GM13976 (cell line): Measurements from ENCODE around the gene YIPF3.

Source experiments
- DNase-seq: peaks from one replicate; pipeline ENCODE4 v3.0.0; 2012; ENCODE audit warnings: low spot score
- in situ Hi-C: fragments of 300-500 bp; cut with MboI; formaldehyde crosslinking; loops from one replicate; pipeline ENCODE4 v1.12.0; 2022; ENCODE audit warnings: low sequenced_read_pairs, mixed read lengths, inconsistent platforms; ENCODE audit not compliant: unreplicated experiment
- TF ChIP-seq, protein P1 (sequence below): IDR thresholded peaks from 2 replicates; pipeline ENCODE4 v1.5.1; 2012; ENCODE audit warnings: borderline replicate concordance, mild to moderate bottlenecking; ENCODE audit not compliant: insufficient read depth; ENCODE audit errors: extremely low read depth, missing control alignments, control extremely low read depth

Gene YIPF3

DNA sequence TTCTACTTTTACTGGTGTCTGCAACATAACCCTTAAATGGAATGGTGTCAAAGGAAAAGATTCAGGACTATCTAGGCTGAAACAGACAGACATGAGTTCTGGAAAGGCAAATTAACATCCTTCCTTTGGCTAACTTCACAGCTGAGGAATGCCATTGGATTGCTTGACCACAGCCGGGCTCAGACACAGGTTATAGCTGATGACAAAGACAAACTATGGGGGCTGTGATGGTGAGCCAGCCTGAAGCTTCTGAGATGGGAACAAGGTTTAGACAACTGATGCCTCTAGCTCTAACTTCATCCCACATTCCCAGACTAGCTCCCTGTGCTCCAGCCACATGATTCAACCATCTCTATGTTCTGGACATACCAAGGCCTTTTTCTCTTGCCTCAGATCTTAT is 15.5 kb upstream of the YIPF3 start:
- TF ChIP-seq, protein P1, sequence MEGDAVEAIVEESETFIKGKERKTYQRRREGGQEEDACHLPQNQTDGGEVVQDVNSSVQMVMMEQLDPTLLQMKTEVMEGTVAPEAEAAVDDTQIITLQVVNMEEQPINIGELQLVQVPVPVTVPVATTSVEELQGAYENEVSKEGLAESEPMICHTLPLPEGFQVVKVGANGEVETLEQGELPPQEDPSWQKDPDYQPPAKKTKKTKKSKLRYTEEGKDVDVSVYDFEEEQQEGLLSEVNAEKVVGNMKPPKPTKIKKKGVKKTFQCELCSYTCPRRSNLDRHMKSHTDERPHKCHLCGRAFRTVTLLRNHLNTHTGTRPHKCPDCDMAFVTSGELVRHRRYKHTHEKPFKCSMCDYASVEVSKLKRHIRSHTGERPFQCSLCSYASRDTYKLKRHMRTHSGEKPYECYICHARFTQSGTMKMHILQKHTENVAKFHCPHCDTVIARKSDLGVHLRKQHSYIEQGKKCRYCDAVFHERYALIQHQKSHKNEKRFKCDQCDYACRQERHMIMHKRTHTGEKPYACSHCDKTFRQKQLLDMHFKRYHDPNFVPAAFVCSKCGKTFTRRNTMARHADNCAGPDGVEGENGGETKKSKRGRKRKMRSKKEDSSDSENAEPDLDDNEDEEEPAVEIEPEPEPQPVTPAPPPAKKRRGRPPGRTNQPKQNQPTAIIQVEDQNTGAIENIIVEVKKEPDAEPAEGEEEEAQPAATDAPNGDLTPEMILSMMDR, result no peak
- no peak for DNase-seq
- in situ Hi-C loops, result no loop called here

DNA sequence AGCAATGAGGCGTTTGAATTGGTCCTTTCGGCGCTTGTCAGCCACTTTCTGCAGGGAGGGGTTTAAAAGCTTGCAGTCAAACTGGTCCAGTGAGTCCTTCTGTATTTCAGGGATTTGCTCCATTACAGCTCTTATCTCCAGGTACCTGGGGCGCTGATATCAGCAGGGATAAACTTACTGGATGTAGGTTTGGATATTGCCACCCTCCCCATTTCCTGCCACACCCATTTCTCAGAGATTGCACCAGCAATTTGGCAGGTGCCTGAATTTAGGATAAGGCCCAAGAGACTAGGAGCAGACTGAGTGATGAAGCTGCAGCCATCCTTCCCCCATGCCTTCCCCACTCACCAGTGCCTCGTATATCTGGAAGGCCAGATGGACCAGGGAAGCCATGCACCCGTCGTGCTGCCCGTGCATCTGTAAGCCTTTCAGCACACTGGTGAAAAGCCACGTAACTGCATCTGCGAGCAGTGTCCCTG is 7.8 kb upstream of the YIPF3 start:
- in situ Hi-C loops, result no loop called here
- no peak for DNase-seq
- TF ChIP-seq, protein P1, result no peak

DNA sequence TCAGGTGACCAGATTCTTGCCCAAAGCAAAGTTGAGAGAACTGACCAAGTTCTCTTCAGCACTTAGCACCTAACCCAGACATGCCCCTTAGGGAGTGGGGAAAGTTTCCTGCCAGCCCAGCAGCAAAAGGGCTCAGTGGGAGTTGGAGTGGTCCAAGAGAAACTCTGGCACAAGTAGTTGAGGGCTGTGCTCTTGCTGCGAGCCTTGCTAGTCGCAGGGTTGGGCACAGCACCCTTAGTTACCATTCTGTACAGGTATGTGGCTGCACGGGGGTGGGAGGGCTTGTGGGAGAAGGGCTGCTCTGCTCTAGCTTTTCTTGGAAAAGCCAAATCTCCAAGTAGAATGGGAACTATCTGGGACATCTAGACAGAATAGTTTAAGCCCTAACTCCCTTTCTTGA is 6.6 kb upstream of the YIPF3 start:
- TF ChIP-seq, protein P1, result no peak
- no peak for DNase-seq
- in situ Hi-C loops, result no loop called here

DNA sequence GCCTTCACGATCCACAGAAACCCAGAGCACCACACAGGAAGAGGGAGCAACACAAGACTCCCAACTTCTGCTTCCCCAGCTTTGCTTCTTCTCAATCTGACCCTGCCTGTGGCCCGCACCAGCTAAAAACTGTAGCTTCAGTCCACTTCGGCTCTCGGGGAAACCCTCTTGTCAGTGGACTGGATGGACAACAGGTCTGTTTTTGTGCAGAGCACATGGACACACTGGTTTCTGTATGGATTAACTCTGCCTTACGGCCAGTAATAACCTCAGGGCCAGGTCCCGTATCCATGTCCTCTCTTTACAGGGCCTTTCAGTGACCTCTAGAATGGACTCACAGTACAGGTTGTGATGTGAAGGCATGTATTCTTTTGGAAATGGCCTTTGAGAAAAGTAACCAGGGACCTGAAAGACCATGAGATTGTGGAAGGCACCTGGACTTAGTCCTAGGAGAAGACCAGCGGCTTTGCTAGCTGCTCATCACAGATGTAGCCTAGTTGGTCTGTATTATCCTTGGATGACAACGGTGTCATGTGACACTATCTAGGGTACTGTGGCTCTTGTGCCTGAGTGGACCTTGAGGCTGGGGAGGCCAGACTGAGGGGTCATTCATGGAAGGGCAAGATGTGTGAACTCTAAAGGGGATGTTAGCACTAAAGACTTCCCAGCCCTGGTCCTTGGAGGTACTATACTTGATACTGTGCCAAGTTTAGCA is 6.0 kb upstream of the YIPF3 start:
- in situ Hi-C loops, result no loop called here
- no peak for DNase-seq
- TF ChIP-seq, protein P1, result no peak

DNA sequence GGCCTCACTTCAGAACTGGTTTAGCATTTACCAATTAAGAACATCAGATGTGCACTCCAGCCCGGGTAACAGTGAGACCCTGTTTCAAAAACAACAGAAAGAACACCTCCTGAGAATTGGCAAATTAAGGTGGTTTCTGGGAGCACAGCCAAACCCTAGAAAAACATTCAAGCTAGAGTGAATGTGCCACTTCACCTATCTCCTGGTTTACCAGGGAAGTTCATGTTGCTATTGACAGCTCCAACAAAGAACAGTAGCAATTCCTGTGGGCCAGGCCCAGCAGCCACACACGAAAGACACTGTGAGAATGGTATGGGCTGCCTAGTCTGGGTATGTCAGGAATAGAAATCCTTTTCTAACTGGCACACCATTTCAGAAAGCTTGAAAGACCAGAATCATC is 5.1 kb upstream of the YIPF3 start:
- TF ChIP-seq, protein P1, result no peak
- DNase-seq, result no peak
- in situ Hi-C loops, result no loop called here

DNA sequence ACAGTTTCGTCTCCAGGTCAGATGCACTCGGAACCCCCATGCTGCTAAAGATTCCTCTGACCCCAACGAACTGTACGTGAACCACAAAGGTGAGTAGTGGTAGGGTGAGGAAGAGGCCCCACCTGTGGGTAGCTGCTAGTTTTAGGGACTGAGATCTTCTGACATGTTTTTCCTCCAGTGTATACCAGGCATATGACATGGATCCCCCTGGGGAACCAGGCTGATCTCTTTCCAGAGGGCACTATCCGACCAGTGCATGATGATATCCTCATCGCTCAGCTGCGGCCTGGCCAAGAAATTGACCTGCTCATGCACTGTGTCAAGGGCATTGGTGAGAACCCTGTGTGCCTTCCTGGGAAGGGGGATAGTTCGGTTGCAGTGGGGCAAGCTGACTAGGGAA is 3.4 kb upstream of the YIPF3 start:
- no peak for DNase-seq
- in situ Hi-C loops, result no loop called here
- TF ChIP-seq, protein P1, result no peak
